Colon (tissue), 2 donors: ENCODE measurements around the gene REV3L.
"Not testable (repeated sequence)": the region's sequence is repeated elsewhere in the genome, so short reads cannot be mapped to it uniquely, and the experiment has no call there.

Experiments
- FAIRE-seq: peaks from 2 replicates; lab custom pipeline; 2012; peaks lifted over from hg19 to GRCh38; lab: Jason Lieb, UNC
- donor health status: control.
- donor health status: control.

Gene REV3L

DNA sequence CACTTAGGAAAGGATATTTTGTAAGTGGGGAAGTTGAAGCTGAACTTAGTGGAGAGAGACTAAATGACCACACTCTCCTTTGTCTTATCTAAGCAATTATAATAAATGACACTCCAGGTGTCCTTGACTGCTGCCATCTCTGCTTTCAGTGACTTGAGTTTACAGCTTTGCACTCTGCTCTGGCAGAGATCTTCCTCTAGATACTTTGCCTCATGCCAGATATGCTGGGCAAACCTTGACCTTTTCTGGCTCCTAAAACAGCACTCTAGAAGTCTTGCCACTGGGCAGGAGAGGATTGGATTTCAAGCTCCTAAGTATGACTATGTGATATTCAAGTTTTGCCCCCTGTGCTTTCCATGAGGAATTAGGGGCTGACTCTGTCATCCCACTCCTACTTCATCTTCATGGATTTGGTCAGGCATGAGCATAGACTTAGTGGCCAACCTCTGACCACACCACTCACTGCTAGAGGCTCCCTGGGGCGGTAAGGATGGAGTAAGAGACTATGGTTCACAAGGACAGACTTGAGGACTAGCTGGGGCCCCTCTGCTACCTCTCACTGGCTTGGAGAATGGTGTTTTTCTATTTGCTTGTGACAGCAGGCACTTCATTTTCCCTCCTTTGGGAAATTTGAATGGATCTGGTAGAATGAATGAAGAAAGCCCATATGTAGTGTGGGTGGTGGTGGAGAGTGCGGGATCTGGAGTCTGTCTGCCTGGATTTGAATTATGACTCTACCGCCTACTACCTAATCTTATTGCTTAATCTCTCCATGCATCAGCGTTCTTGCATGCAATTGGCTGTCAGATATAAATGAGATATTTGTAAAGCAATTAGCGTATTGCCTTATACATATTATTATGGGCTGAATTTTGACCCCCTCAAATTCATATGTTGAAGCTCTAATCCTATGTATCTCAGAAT is 191.4 kb downstream of the REV3L start:
- FAIRE-seq, result no peak

GRCh38 chr6:111290689-111291335 is 192.2 kb downstream of the REV3L start:
- not testable (repeated sequence) for FAIRE-seq

GRCh38 chr6:111284356-111284755 is 198.7 kb downstream of the REV3L start:
- not testable (repeated sequence) for FAIRE-seq

- FAIRE-seq, result no peak
These were observed 199.3 kb downstream of the REV3L start for GRCh38 chr6:111283707-111284106.

DNA sequence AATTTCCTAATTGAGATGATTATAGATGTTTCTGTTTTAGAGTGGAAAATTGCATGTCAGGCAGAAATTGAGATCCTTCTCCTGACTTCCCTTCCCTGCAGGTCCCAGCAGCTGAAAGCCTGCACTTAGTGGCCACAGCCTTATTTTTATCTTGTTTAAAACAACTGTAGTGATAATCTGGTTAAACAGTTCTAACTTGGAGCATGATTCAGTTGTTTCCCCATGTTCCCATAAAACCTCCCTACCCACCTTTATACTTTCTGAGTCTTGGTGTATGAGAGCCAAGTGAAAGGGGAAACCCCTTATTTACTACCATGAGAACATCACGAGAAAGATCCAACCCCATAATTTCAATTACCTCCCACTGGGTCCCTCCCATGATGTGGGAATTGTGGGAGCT is 200.5 kb downstream of the REV3L start:
- FAIRE-seq, result no peak

DNA sequence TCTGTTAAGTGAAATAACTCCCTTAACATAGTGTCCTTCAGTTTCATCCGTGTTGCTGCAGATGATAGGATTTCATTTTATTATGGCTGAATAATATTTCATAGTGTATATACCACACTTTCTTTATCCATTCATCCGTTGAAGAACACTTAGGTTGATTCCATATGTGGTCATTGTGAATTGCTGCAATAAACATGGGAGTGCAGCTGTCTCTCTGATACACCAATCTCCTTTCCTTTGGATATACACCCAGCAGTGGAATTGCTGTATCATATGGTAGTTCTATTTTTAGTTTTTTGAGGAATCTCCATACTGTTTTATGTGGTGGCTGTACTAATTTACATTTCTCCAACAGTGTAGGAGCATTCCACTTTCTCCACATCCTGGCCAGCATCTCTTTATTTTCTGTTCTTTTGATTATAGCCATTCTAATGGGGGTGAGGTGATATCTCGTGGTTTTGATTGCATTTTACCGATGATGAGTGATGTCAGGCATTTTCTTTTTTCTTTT is 202.5 kb downstream of the REV3L start:
- FAIRE-seq, result peak; percentile 33

DNA sequence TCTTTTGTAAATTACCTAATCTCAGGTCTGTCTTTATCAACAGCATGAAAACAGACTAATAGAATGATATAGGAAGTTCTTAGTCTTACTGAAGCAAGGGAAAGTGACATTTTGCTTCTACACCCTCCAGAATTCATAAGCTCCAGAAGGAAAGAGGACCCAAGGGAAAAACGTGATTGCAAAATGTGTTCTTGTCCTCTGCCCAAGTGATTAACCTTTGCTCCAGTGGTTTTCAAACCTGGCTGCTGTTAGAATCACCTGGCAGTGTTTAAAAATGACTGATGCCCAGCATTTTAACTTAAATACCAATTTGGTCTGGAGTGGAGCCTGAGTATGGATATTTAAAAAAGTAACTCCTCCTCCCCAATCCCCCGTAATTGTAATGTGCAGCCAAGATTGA is 204.3 kb downstream of the REV3L start:
- FAIRE-seq, result no peak

- FAIRE-seq, result no peak
These were observed 205.2 kb downstream of the REV3L start for GRCh38 chr6:111277819-111278218.

GRCh38 chr6:111276736-111277135 is 206.3 kb downstream of the REV3L start:
- FAIRE-seq, result no peak

GRCh38 chr6:111276335-111276734 is 206.7 kb downstream of the REV3L start:
- no peak for FAIRE-seq

- no peak for FAIRE-seq
These were observed 208.3 kb downstream of the REV3L start for GRCh38 chr6:111274593-111275217.

GRCh38 chr6:111270121-111270520 is 212.9 kb downstream of the REV3L start:
- FAIRE-seq, result no peak

DNA sequence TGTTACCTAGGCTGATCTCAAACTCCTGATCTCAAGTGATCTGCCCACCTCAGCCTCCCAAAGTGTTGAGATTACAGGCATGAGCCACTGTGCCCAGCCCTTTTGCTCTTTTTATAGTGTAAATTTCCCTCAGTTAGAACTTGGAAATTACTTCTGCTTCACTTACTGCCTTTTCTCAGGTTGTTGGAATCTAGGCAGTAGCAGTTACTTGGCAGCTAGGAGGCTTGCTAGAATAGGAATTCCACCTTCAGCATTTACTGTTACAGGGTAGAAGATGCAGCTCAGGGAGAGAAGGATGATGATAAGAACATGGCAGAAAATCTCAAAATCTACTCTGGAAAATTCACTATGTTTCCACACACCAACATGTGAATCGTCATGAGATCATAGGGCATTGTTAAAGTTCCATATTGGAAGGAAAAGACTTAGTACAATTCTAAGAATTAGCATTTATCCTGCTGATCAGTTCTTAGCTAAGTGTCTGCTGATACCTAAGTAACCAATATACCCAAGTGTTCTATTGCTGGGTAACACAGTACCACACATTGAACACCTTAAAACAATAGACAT is 213.5 kb downstream of the REV3L start:
- FAIRE-seq, result no peak

DNA sequence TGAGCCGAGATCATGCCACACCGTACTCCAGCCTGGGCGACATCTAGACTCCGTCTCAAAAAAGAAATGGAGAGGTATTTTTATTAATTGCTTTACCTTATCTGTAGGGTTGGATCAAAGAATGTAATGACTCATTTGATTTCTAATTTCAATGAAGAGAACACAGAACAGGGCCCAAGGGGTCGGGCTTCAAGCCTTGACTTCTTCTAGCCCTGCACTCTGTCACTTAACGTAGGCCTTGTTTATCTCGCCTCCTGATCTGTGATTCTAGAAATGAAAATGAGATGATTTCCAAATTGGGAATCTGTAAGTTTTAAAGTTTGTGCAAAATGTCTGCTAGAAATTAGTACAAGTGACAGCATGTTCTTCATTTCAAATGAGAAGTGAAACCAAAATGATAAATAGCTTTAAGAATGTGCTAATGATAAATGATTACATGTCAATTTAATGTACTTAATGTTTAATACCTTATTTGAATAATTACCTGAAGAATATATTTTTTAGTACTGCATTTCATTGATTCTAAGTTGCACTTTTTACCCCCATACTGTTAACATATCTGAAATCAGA is 215.2 kb downstream of the REV3L start:
- no peak for FAIRE-seq

DNA sequence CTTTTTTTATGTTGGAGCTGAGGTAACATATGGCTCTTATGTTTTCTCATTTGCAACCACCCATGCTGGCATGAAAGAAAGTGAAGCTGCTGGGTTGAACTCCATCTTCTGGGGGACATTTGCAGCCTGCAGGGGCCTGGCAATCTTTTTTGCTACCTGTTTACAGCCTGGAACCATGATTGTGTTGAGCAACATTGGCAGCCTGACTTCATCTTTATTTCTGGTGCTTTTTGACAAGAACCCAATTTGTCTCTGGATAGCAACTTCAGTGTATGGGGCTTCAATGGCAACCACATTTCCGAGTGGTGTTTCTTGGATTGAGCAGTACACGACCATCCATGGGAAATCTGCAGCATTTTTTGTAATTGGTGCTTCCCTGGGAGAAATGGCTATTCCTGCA is 216.7 kb downstream of the REV3L start:
- FAIRE-seq, result no peak

- no peak for FAIRE-seq
These were observed 217.2 kb downstream of the REV3L start for GRCh38 chr6:111265842-111266241.

- no peak for FAIRE-seq
These were observed 219.2 kb downstream of the REV3L start for GRCh38 chr6:111263837-111264236.

DNA sequence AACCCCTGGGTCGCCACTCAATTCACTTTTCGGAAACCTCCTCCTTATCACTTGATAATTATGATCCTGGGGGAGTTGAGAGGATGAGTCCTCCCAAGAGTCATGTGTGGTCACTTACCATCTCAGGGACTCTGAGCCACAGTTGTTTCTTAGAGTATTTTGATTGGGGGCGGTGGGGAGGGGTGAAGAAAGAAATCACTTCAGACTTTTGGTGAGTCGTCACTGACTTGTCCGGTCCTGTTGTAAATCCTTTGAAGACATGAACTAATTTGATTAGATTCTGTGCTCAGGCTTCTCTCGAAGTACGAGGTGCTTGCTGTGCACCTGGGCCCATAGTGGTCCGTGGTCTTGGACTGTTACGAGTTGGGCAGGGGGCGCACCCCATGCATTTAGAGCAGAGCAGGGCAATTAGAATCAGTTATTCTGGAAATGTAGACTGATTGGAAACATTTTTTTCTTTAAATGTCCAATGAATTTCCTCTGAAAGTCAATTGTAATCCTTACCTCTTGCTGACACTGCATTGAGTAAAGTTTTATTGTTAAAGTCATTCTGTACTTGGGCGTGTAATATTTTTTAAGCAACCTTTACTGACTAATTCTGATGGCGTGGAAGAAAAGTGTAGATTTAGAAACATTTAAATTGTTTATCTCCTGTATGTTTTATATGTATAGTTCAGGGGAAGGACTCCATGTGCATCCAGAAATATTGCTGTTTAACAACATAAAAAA is 222.3 kb downstream of the REV3L start:
- no peak for FAIRE-seq

- FAIRE-seq, result peak; percentile 49
These were observed 223.8 kb downstream of the REV3L start for GRCh38 chr6:111259089-111259831.

GRCh38 chr6:111258615-111259088 is 224.4 kb downstream of the REV3L start:
- no peak for FAIRE-seq

GRCh38 chr6:111258010-111258409 is 225.0 kb downstream of the REV3L start:
- no peak for FAIRE-seq
